RWPE1 (cell line): Measurements from ENCODE around the gene SMG9.
A peak's percentile ranks its signal among the peaks of the same experiment; 100 is the strongest.

ENCODE experiments used
- CTCF ChIA-PET: fragments of 350-600 bp; sonication (Branson Sonifier 250); formaldehyde crosslinking; extraction: SDS; loops from one replicate; lab custom pipeline; 2021; lab: Yijun Ruan, JAX
- POLR2A ChIA-PET: fragments of 400-600 bp; formaldehyde crosslinking; extraction: SDS; loops from one replicate; lab custom pipeline; 2020; ENCODE audit warnings: antibody characterized with exemption; ENCODE audit not compliant: low non-redundant PET; lab: Yijun Ruan, JAX
- DNase-seq: peaks from one replicate; pipeline ENCODE4 v3.0.0; 2012; ENCODE audit warnings: low spot score
- H3K27ac ChIP-seq: fragments of 450-650 bp; 2 replicates; pipeline ENCODE4 v1.5.1; 2017
- TF ChIP-seq, protein P1 (sequence below): fragments of 450-650 bp; conservative IDR thresholded peaks from 2 replicates; pipeline ENCODE4 v1.5.1; 2017; ENCODE audit warnings: low read depth, mild to moderate bottlenecking

SMG9 gene

DNA sequence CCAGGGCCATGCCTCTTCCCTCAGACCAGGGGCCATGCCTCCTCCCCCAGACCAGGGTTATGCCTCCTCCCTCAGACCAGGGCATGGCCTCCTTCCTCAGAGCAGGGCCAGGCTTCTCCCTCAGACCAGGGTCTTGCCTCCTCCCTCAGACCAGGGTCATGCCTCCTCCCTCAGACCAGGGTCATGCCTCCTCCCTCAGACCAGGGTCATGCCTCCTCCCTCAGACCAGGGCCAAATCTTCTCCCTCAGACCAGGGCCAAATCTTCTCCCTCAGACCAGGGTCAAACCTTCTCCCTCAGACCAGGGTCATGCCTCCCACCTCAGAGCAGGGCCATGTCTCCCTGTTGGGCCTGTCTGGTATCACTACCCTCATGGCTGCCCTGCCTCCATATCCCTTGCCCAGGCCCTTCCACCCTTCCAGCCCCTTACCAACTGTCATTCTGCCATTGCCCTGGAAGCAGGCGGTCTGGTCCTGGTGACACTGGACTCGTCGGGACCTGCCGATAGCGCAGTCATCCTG, 43.3 kb upstream of the SMG9 start:
- H3K27ac ChIP-seq, result peak overlapping the region; percentile 88
- DNase-seq, result no peak
- TF ChIP-seq, protein P1, sequence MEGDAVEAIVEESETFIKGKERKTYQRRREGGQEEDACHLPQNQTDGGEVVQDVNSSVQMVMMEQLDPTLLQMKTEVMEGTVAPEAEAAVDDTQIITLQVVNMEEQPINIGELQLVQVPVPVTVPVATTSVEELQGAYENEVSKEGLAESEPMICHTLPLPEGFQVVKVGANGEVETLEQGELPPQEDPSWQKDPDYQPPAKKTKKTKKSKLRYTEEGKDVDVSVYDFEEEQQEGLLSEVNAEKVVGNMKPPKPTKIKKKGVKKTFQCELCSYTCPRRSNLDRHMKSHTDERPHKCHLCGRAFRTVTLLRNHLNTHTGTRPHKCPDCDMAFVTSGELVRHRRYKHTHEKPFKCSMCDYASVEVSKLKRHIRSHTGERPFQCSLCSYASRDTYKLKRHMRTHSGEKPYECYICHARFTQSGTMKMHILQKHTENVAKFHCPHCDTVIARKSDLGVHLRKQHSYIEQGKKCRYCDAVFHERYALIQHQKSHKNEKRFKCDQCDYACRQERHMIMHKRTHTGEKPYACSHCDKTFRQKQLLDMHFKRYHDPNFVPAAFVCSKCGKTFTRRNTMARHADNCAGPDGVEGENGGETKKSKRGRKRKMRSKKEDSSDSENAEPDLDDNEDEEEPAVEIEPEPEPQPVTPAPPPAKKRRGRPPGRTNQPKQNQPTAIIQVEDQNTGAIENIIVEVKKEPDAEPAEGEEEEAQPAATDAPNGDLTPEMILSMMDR, result no peak
- ChIA-PET POLR2A (no interaction called here), CTCF (interaction anchor here (0.7 kb wide), 1 partner anchor 33 kb away, joined by 5 read pairs; no protein-coding TSS in a partner anchor)

DNA sequence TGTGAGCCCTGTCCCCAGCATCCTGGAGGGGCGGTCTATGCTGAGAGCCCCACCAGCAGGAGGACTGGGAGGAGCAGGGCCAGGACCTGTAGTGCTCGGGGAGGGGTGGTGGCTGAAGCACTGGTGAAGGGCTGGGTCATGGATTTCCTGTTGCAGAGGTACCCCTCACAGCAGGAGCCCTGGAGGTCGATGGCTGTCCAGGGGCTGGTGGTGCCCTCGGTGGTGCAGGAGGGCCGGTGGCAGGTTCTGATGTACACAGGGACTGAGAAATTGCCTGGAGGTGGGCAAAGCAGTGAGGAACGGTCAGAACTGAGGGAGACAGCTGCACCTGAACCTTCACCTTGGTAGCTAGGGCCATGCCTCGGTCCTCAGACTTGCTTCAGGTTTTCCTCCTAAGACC, 42.8 kb upstream of the SMG9 start:
- ChIA-PET CTCF (no interaction called here), POLR2A (no interaction called here)
- no peak for DNase-seq
- TF ChIP-seq, protein P1, result no peak
- H3K27ac ChIP-seq, result peak overlapping the region; percentile 49

DNA sequence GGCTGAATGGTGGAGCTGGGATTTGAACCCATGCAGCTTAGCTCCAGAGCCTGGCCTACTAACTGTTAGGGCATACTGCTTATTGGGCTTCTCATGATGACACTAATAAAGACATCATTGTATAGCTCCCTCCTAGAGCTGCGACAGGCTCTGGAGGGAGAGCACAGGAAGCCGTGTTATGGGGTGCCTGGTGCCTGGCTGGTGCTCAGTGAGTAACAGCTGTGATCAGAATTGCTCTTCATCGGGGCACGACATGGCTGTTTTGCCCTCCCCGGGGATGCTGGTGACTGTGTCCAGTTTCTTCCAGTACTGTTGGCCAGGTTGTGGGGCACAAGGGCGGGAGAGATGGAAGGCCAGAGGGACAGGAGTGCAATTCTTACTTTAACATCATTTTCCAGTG, 42.4 kb upstream of the SMG9 start:
- DNase-seq, result no peak
- ChIA-PET POLR2A (no interaction called here), CTCF (no interaction called here)
- TF ChIP-seq, protein P1, result no peak
- H3K27ac ChIP-seq, result peak overlapping the region; percentile 49

DNA sequence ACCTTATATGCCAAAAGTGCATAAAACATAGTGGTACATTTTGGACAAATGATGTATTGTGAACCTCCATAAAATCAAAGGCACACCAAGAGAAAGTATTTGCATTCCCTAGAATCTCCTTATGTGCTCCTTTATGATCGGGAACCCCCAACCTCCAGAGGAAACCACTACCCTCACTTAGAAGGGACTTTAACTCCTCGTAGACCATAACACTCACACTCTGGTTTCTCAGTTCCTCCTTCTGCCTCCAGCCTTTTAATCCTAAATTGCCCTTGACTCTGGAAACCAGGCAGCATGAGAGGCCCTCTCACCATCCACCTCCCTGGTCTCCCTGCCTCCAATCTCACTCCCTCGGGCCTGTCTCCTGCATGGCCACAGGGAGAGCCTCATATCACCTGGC, 35.8 kb upstream of the SMG9 start:
- H3K27ac ChIP-seq, result no peak overlapping the region
- ChIA-PET POLR2A (no interaction called here), CTCF (no interaction called here)
- DNase-seq, result no peak
- TF ChIP-seq, protein P1, result no peak

DNA sequence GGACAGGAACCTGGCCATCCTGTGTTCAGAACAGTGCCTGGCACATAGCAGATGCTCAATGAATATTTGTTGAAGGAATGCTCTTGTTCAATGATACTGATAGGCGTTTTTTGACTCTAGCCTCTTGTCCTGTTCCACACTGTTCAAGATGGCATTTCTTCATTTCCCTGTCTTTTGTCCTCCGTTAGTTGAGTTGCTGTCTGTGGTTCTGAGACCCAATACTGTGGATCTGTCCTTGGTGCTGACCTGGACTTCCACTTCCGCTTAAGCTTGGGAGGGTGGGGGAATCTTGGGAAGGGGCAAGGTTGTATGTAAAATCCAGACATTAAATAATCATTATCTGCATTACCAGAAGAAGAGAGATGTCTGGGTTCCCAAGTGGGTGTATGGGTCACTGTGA, 34.3 kb upstream of the SMG9 start:
- TF ChIP-seq, protein P1, result no peak
- DNase-seq, result no peak
- ChIA-PET POLR2A (no interaction called here), CTCF (interaction anchor here (0.6 kb wide), 2 partner anchors 10 to 101 kb away, joined by 3 read pairs; no protein-coding TSS in a partner anchor)
- H3K27ac ChIP-seq, result no peak overlapping the region

DNA sequence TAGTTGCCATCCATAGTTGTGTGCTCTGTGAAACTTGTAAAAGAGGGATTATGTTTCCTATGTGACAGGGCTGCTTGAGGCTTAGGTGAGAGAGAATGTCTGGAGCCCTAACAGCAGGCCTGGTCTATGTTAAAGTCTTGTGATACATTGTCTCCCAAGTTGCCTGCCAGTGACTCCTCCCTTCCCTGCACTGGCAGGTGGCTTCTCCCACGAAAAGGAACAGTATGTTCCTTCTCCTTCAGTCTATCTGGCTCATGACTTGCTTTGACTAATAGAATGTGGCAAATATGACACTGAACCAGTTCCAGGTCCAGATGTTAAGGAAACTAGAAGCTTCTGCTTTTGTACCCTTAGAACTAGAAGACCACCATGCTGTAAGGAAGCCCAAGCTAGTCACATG, 31.9 kb upstream of the SMG9 start:
- POLR2A ChIA-PET, result no interaction called here
- TF ChIP-seq, protein P1, result no peak
- CTCF ChIA-PET, result no interaction called here

More for the DNA sequence above, 31.9 kb upstream of the SMG9 start:
- no peak for DNase-seq
- H3K27ac ChIP-seq, result no peak overlapping the region
